ENCODE measurements around the gene KCNK5.

- no peak for TF ChIP-seq POLR2A (IDR thresholded peaks at IDR 0.05; ENCODE audit: low read length)
- TF ChIP-seq GATA1 (IDR thresholded peaks at IDR 0.05; ENCODE audit: low read depth, low read length), result no peak
Observed at GRCh38 chr6:39214120-39214813, 15.0 kb downstream of the KCNK5 start.

All from erythroblast (primary cell).